ENCODE data around the gene MRPL58.

The MRPL58 gene

GRCh38 chr17:75048249-75048878, 35.9 kb downstream of the MRPL58 start:
- DNase-seq = no peak

GRCh38 chr17:75049057-75049456, 36.6 kb downstream of the MRPL58 start:
- DNase-seq = no peak

- DNase-seq = no peak
These were observed 37.2 kb downstream of the MRPL58 start for GRCh38 chr17:75049706-75050105.

- no peak for DNase-seq
These were observed 39.5 kb downstream of the MRPL58 start for GRCh38 chr17:75051941-75052340.

- no peak for DNase-seq
These were observed 47.2 kb downstream of the MRPL58 start for GRCh38 chr17:75059369-75060345.

- no peak for DNase-seq
These were observed 48.1 kb downstream of the MRPL58 start for GRCh38 chr17:75060434-75061054.

GRCh38 chr17:75061055-75061438, 48.6 kb downstream of the MRPL58 start:
- DNase-seq = no peak

- DNase-seq = no peak
These were observed 49.1 kb downstream of the MRPL58 start for GRCh38 chr17:75061618-75062017.

GRCh38 chr17:75063201-75063600, 50.7 kb downstream of the MRPL58 start:
- DNase-seq = no peak

- no peak for DNase-seq
These were observed 51.2 kb downstream of the MRPL58 start for GRCh38 chr17:75063626-75064025.

GRCh38 chr17:75064040-75064439, 51.6 kb downstream of the MRPL58 start:
- DNase-seq = no peak

- DNase-seq = no peak
These were observed 52.0 kb downstream of the MRPL58 start for GRCh38 chr17:75064460-75064859.

- no peak for DNase-seq
These were observed 52.5 kb downstream of the MRPL58 start for GRCh38 chr17:75064867-75065561.

- DNase-seq = peak; percentile 40
These were observed 53.2 kb downstream of the MRPL58 start for GRCh38 chr17:75065562-75066151.

GRCh38 chr17:75067856-75068255, 55.4 kb downstream of the MRPL58 start:
- peak; percentile 40 for DNase-seq

- DNase-seq = no peak
These were observed 56.3 kb downstream of the MRPL58 start for GRCh38 chr17:75068750-75069149.

GRCh38 chr17:75069783-75070182, 57.3 kb downstream of the MRPL58 start:
- DNase-seq = no peak

Data from activated CD4-positive, alpha-beta T cell treated with anti-CD3 and anti-CD28 coated beads for 48 hours (primary cell).